ENCODE results near the gene CHST15.

GRCh38 chr10:124028700-124029480 is 64.5 kb downstream of the CHST15 start:
- TF ChIP-seq CTCF (IDR thresholded peaks at IDR 0.05; ENCODE audit: insufficient read depth, low read length) (no peak), POLR2AphosphoS5 (IDR thresholded peaks at IDR 0.05; ENCODE audit: low read depth) (no peak)
- TF ChIP-seq, protein P1, sequence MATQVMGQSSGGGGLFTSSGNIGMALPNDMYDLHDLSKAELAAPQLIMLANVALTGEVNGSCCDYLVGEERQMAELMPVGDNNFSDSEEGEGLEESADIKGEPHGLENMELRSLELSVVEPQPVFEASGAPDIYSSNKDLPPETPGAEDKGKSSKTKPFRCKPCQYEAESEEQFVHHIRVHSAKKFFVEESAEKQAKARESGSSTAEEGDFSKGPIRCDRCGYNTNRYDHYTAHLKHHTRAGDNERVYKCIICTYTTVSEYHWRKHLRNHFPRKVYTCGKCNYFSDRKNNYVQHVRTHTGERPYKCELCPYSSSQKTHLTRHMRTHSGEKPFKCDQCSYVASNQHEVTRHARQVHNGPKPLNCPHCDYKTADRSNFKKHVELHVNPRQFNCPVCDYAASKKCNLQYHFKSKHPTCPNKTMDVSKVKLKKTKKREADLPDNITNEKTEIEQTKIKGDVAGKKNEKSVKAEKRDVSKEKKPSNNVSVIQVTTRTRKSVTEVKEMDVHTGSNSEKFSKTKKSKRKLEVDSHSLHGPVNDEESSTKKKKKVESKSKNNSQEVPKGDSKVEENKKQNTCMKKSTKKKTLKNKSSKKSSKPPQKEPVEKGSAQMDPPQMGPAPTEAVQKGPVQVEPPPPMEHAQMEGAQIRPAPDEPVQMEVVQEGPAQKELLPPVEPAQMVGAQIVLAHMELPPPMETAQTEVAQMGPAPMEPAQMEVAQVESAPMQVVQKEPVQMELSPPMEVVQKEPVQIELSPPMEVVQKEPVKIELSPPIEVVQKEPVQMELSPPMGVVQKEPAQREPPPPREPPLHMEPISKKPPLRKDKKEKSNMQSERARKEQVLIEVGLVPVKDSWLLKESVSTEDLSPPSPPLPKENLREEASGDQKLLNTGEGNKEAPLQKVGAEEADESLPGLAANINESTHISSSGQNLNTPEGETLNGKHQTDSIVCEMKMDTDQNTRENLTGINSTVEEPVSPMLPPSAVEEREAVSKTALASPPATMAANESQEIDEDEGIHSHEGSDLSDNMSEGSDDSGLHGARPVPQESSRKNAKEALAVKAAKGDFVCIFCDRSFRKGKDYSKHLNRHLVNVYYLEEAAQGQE (IDR thresholded peaks at IDR 0.05; ENCODE audit: insufficient replicate concordance, low read depth), result no peak
